GM12878 (cell line): ENCODE data around the gene ZMIZ1.

Experiments used
- CREB1 ChIP-seq: IDR thresholded peaks from 2 replicates; pipeline ENCODE4 v1.6.1; 2012; ENCODE audit warnings: low read depth, mild to moderate bottlenecking, inconsistent platforms
- GABPA ChIP-seq: IDR thresholded peaks from 2 replicates; pipeline ENCODE4 v1.6.1; 2014; ENCODE audit warnings: antibody characterized with exemption, low read depth, mild to moderate bottlenecking, inconsistent platforms
- JUND ChIP-seq: IDR thresholded peaks from 2 replicates; pipeline ENCODE4 v1.6.1; 2012; ENCODE audit warnings: low read depth, mild to moderate bottlenecking, low read length, improper control_type of control experiment, moderate library complexity
- POLR2A ChIP-seq: IDR thresholded peaks from 2 replicates; pipeline ENCODE4 v1.6.1; 2011; ENCODE audit warnings: low read depth, mild to moderate bottlenecking, low read length
- POLR2AphosphoS5 ChIP-seq: IDR thresholded peaks from 2 replicates; pipeline ENCODE4 v1.6.1; 2011; ENCODE audit warnings: mild to moderate bottlenecking, low read length, inconsistent platforms
- ZBTB33 ChIP-seq: fragments of 450-650 bp; IDR thresholded peaks from 2 replicates; pipeline ENCODE4 v1.6.1; 2017; ENCODE audit warnings: mild to moderate bottlenecking
- TF ChIP-seq, protein P1 (sequence below): IDR thresholded peaks from 2 replicates; pipeline ENCODE4 v1.6.1; 2012; ENCODE audit warnings: mild to moderate bottlenecking, low read depth, low read length

DNA sequence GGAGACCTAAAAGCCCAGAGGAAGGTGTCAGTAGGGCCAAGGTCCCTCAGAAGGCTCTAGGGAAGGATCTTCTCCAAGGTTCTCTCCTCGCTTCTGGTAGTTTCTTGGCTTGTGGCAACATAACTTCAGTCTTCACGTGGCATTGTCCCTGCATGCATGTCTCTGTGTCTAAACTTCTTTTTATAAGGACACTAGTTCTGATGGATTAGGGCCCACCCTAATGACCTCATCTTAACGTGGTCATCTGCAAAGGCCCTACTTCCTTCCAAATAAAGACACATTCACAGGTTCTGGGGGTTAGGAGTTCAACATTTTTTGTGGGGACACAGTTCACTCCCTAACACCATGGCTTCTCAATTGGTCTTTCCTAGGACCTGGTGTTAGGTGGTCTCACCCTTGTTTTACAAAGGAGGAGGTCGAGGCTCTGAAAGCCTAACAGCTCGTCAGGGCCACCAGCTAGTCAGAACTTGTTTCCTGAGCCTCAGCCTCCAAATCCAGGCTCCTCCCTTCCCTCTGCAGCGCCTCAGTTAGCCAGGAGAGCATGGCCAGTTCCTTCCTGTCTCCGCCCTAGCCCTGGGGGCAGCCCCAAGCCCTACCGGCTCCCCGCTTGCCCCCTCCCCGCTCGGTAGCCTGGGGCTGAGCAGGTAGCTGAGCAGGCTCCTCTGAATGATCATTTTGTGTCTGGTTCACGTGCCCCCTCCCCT, 168.8 kb downstream of the ZMIZ1 start:
- TF ChIP-seq, protein P1, sequence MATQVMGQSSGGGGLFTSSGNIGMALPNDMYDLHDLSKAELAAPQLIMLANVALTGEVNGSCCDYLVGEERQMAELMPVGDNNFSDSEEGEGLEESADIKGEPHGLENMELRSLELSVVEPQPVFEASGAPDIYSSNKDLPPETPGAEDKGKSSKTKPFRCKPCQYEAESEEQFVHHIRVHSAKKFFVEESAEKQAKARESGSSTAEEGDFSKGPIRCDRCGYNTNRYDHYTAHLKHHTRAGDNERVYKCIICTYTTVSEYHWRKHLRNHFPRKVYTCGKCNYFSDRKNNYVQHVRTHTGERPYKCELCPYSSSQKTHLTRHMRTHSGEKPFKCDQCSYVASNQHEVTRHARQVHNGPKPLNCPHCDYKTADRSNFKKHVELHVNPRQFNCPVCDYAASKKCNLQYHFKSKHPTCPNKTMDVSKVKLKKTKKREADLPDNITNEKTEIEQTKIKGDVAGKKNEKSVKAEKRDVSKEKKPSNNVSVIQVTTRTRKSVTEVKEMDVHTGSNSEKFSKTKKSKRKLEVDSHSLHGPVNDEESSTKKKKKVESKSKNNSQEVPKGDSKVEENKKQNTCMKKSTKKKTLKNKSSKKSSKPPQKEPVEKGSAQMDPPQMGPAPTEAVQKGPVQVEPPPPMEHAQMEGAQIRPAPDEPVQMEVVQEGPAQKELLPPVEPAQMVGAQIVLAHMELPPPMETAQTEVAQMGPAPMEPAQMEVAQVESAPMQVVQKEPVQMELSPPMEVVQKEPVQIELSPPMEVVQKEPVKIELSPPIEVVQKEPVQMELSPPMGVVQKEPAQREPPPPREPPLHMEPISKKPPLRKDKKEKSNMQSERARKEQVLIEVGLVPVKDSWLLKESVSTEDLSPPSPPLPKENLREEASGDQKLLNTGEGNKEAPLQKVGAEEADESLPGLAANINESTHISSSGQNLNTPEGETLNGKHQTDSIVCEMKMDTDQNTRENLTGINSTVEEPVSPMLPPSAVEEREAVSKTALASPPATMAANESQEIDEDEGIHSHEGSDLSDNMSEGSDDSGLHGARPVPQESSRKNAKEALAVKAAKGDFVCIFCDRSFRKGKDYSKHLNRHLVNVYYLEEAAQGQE: no peak
- TF ChIP-seq CREB1: no peak
- no peak for TF ChIP-seq POLR2A
- no peak for TF ChIP-seq JUND
- no peak for TF ChIP-seq POLR2AphosphoS5
- no peak for TF ChIP-seq GABPA
- TF ChIP-seq ZBTB33: no peak
